A673 (cell line): ENCODE measurements around the gene RTN4RL2.

Experiments used
- CTCF ChIP-seq: fragments of 300-800, 200-600 bp; sonication (generic); conservative IDR thresholded peaks from 2 replicates; pipeline ENCODE4 v1.5.1; 2017; ENCODE audit warnings: low read depth, mild to moderate bottlenecking, antibody characterized with exemption, low read length, moderate library complexity, mixed read lengths
- EZH2 ChIP-seq: fragments of 200-600 bp; sonication (generic); IDR thresholded peaks from 2 replicates; pipeline ENCODE4 v1.6.1; 2017; ENCODE audit warnings: borderline replicate concordance, low read depth, mild to moderate bottlenecking, mixed read lengths, antibody characterized with exemption, low read length; ENCODE audit not compliant: poor library complexity, severe bottlenecking

GRCh38 chr11:57500515-57500914 is 40.2 kb downstream of the RTN4RL2 start:
- no peak for TF ChIP-seq CTCF
- TF ChIP-seq EZH2, result no peak
